AML-193 (cell line): ENCODE data around the gene DDIT4.
A peak's percentile ranks its signal among the peaks of the same experiment; 100 is the strongest.

ENCODE experiments used
- DNase-seq, 2 experiments: peaks; one replicate each; lab custom pipeline; 2025; lab: John Stamatoyannopoulos, UW

Gene DDIT4

GRCh38 chr10:72316748-72317435, 43.2 kb downstream of the DDIT4 start:
- DNase-seq = peak; percentile 63 to 68

DNA sequence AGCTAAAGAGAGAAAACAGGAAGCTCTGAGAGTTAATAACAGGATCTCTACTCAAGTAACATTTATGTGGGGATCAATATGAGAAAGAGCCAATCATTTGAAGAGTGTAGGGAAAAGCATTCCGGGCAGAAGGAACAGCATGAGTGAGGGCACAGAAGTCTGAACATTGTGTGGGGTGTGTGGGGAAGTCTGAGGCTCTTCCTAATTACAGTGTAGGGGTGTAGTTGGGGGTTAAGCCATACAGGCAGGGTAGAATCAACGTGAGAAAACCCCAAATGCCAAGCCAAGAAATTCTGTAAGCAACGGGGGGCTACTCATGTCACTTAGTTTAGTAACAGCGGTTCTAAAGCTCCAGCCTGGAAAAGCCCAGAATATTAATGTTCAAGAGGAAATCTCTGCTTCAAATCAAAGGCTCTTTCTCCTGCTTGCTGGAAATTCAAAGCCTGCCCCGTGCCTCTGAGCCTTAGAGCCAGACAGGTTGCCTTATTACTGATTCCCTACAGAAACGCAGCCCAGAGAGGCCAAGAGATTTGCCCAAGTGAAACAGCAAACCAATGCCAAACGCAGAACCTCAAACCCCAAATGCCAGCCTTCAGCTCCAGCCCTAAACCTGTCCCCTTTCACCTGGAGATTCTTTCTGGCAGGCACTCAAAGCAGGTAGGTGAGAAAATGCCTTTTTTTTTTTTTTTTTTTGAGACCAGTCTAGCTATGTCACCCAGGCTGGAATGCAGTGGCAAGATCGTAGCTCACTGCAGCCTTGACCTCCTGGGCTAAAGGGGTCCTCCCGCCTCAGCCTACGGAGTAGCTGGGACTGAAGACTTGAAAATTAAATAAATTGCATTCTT, 44.9 kb downstream of the DDIT4 start:
- peak in 1 of 2 experiments; percentile 28 for DNase-seq

DNA sequence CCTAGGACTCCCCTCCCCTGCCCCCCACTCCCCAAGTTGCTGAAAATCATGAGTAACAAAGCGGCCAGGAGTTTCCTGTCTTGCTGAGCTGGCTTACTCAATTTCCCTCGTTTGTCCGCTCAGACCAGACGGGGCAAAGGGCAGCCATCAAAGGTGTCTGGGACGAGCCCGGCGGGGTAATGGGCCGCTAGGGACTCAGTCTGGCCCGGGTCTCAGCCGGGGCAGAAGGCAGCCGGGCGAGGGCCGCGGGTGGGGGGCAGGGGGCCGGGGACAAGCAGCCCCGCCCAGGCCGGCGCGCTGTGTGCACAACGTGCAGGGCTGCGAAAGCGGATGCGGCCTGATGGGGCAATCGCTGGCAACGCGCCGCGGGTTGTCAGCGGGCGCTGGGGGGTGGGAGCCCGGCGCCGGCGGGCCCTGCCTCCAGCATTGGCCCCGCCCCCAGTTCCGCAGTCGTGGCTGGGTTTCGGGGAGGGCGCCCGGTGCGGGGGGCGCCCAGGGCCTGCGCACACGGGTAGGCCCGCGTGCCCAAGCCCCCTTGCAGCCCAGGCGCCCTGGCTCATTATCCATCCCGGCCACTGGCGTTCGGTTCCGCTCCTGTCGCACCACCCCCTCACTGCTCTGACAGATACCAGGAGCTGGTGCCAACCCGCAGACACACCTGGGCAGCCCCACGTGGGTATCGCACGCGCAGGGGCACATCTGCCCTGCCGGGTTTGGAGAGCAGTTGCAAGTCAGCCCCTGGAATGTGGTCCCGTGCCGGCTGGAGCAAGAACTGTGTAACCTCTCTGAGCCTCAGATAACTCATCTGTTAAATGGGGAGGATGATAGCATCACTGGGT, 45.9 kb downstream of the DDIT4 start:
- DNase-seq = peak; percentile 74 to 84

GRCh38 chr10:72320676-72321247, 47.0 kb downstream of the DDIT4 start:
- peak; percentile 93 for DNase-seq

DNA sequence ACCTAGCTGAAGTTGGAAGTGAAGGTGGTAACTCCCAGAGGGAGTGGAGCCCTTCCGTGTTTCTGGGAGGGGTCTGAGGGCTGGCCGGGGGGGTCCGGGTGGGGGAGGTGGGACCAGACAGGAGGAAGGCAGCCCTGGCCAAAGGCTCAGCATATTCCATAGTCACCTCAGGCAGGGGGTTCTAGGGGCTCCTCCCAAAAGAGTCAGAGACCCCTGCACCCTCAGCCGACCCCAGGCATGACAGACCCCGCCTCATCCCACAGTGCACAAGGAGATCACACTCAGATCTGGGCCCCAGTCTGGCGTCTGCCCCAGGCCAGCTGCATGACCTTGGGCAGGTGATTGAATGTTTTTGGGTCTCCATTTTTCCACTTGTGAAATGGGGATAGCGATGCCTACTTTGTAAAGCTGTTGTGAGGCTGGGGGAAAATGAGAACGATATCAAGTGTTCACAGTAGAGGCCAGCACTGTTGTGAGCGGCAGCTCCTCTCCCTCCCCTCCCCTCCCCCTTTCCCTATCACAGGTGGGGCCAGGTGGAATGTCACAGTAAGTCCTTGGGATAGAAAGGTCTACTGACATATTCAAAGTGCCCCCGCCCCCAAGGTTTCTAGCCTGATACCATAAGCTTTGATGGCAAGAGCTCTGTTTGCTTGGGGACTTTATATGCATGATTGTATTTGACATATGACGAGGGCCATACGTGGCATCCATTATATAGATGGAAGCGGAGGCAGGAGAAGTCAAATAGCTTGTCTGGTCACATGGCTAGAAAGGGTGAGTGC, 47.7 kb downstream of the DDIT4 start:
- DNase-seq = no peak

DNA sequence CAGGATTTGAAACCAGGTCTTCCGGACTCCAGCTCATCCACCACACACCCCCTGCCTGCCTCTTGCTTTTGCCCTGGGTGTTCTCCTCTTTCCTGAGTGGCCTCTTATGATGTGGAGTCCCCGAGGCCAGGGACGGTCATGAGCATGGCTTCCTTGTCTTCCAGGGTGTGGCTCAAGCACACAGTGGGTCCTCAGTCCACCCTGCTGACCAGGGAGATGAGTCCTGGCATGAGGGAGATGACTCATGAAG, 48.2 kb downstream of the DDIT4 start:
- DNase-seq = no peak

DNA sequence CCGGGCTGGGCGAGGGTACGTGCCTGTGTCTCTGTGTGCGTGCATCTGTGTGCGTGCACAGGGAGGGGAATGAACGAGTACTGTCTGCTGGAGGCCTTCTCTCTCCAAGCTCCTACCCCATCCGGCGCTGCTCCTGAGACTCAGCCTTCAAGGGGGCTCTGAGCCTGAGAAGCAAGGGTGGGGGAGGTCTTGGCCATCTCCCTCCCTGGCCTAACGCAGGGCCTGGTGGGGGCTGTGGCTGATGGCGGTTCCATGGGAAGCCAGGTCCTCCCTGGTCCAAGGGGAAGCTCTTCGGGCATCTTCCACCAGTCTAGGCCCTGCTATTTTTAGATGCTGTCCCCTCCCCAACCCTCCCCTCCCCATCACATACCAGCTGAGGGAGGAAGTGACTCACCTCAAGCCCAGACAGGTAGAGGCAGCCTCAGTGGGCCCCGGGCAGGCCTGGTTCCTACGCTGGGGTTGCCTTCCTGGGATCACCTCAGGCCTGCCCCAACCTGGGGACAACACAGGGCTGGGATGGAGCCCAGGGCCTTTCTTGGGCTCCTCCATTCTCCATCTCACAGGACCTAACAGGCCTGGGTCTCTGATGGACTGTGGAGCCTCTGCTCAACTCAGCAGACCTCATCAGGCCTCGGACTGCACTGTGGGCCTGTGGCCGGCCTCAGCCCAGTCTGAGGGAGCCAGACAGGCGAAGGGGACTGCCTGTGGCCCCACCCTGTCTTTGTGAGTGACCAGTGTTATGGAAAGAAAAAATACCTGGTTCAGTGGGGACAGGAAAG, 48.7 kb downstream of the DDIT4 start:
- DNase-seq = no peak

- DNase-seq = no peak
Observed at GRCh38 chr10:72323108-72323749, 49.5 kb downstream of the DDIT4 start.

GRCh38 chr10:72323771-72324191, 50.1 kb downstream of the DDIT4 start:
- DNase-seq = peak; percentile 13 to 17
